ENCODE results near the gene PTDSS2.
"Not testable (repeated sequence)": the region's sequence is repeated elsewhere in the genome, so short reads cannot be mapped to it uniquely, and the experiment has no call there.

The PTDSS2 gene

GRCh38 chr11:431921-432320 lies 18.2 kb upstream of the PTDSS2 start:
- DNase-seq (ENCODE audit: low read depth) = no peak

DNA sequence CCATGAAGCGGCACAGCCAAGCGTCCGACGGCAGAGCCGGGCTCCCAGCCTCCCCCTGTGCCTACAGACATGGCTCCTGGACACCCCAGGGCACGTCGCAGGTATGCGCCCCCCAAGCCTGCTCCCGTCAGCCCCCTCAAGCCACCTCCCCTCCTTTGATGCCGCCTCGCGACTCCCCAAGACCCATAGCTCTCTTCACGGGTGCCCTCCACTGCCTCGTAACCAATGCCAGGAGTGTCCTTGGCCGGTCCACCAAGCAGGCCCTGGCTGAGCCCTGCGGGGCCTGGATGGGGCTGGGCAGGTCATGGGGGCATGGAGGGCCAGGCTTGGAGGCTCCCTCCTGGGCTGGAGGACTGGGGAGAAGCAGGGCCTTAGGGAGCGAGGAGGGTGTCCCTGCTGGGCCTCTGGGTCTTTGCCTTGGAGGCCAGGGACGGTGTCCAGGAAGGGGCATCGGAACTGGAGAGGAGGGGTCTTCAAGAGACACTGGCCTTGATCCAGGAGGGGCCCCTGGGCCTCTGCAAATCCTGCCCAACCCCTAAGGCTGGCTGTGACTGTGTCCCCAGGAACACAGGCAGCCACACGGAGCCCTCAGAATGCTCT lies 17.5 kb upstream of the PTDSS2 start:
- DNase-seq (ENCODE audit: low read depth) = no peak

- DNase-seq (ENCODE audit: low read depth) = no peak
Measured at GRCh38 chr11:433111-433510, 17.0 kb upstream of the PTDSS2 start.

DNA sequence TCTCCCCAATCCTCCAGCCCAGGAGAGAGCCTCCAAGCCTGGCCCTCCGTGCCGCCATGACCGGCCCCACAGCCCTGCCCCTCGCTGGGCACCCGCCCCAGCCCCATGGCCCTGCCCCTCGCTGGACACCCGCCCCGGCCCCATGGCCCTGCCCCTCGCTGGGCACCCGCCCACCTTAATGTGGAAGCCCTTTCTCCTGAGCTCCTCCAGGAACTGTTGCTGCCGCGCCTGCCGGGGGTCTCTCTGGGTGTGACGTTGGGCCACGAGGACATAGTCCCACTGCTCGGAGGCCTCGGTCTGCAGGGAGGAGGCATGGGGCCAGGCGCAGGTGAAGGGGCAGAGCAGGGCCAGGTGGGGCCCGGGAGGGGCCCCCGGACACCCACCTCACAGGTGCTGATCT lies 16.4 kb upstream of the PTDSS2 start:
- no peak for DNase-seq (ENCODE audit: low read depth)

DNA sequence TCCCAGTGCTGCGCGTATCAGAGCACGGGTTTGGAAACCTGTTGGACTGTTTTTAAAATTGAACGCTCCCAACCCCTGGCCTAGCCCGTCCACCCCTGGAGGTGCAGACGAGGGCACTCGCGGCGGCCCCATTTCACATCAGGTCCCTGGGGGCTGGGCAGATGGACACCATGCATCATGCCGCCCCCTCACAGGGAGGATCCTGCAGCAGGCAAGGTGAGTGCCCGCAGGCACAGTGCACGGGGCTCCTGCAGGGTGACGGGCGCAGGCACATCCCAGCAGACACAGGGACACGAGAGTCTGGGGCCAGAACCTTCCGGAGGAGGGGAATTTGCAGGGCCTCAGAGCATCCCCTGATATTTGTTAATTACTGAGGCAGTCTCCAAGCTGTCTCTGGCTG lies 15.6 kb upstream of the PTDSS2 start:
- DNase-seq (ENCODE audit: low read depth) = no peak

GRCh38 chr11:434999-435740 lies 14.9 kb upstream of the PTDSS2 start:
- DNase-seq (ENCODE audit: low read depth) = not testable (repeated sequence)

DNA sequence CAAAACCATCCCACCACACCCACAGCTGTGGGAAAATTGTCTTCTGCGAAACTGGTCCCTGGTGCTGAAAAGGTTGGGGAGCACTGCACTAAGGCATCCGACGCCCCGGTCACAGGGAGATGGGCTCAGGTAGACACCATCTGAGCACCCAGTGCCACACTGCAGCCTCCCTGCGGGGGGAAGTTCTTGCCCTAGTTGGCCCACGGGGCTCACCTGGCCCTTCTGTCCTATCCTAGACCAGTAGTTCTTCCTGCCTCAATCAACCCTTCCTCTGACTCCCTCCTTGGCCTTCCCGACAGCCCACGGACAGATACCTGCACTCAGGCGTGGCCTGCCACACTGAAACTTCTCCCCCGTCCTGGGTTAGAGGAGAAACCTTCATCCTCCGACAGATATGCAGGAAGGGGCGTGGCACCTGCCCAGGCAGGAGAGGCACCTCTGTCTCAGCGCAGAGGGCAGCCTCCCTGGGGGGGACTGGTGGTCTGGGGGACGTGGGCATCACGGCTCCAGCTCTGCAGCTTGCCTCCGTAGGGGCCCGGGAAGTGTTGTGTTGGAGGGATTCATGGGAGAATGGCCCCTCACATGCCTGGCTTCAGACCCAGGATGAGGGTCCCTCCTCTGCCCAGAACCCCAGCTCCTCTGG lies 12.7 kb upstream of the PTDSS2 start:
- no peak for DNase-seq (ENCODE audit: low read depth)

- no peak for DNase-seq (ENCODE audit: low read depth)
Measured at GRCh38 chr11:438101-438844, 11.8 kb upstream of the PTDSS2 start.

- no peak for DNase-seq (ENCODE audit: low read depth)
Measured at GRCh38 chr11:439315-440064, 10.6 kb upstream of the PTDSS2 start.

DNA sequence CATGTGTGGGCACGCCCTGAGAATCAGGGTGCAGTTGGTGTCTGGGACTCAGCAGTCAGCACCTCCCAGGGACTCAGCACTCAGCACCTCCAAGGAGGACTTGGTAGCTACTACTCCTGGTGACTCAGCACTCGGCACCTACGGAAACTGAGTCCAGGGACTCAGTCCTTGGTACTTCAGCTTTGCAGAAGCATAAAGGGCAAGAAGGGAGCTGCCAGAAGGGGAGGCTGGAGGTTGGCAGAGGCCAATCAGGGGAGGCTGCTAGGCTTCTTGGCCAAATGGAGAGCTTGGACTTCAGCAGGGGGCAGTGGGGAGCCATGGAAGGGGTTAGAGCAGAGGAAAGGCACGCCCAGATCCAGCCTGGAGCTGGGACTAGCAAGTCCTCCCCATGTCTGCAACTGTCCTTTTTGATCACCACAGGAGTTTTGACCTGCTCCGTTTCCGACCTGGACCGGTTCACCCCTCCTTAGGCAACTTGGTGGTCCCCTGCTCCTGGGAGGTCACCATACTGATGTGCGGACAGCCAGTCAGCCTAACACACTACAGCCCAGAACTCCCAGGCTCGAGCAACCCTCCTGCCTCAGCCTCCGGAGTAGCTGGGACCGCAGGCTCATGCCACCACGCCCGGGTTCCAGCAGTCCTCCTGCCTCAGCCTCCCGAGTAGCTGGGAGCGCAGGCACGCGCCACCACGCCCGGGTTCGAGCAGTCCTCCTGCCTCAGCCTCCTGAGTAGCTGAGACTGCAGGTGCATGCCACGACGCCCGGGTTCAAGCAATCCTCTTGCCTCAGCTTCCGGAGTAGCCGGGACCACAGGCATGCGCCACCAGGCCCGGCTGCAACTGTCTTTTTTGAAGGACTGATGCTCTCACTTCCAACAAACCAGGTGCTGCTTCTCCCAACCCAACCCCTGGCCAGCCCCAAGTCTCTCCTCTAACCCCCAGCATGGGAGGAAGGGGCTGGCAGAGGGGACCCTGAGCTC lies 9.7 kb upstream of the PTDSS2 start:
- no peak for DNase-seq (ENCODE audit: low read depth)

DNA sequence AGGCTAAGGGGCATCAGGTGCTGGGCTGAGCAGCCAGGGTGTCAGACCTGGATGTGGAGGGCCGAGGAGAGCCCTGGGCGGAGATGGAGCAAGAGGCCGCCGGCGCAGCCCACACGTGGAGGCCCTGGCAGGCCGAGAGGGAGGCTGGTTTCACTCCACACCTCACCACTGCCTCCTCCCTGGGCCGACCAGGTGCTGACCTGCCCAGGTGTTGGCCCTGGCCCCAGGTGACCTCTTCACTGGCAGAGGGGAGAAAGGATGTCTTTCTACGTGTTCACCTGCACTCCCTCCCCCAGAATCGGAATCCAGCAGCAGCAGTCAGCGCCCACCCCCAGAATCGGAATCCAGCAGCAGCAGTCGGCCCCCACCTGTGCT lies 9.0 kb upstream of the PTDSS2 start:
- no peak for DNase-seq (ENCODE audit: low read depth)

DNA sequence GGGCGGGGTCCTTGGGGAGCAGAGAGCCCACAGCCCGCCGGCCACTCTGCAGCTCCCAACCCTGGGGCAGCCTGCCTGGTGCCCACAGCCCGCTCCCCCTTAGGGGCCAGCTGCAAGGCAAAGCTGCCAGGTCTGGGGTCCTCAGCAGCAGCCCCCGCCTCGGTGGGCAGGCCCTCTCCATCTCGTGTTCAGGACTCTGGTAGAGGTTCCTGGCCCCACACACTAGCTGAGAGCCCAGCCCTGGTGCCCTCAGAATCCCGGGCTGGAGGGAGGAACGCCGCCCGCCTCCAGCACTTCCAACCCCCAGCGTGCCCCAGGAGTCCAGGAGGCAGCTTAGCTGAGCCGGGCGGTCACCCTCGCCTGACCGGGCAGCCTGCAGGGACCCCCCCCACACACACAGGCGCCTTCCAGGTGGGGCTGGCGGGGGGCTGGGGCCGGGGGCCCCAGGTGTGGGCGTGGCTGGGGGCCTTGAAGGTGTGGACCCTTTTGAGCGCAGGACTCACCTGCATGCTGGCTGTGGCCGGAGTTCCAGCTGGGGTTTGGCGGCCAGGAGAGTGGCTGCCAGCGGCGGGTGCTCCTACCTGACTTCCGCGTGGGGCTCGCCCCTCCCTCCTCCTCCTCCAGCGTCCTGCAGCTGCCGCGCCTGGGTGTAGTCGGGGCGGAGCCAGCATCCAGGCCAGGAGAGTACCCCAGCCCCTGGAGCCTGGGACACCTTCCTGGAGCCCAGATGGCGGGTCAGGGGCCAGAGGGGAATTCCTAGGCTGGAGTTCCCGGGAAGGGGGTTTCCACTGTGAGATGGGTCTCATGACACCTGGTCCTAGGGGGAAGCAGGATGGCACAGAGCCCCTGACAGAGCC lies 8.4 kb upstream of the PTDSS2 start, which contains the start of gene ANO9:
Gene ANO9, minus strand, starts transcription at position 594 of the 857 bp plus-strand sequence. Its CDS starts 85 bp downstream, at position 509.
- no peak for DNase-seq (ENCODE audit: low read depth)

- no peak for DNase-seq (ENCODE audit: low read depth)
Measured at GRCh38 chr11:442611-443081, 7.4 kb upstream of the PTDSS2 start.

- DNase-seq (ENCODE audit: low read depth) = no peak
Measured at GRCh38 chr11:443542-444199, 6.4 kb upstream of the PTDSS2 start.

- DNase-seq (ENCODE audit: low read depth) = no peak
Measured at GRCh38 chr11:444396-445144, 5.5 kb upstream of the PTDSS2 start.

GRCh38 chr11:445765-446588 lies 4.1 kb upstream of the PTDSS2 start:
- no peak for DNase-seq (ENCODE audit: low read depth)

GRCh38 chr11:446891-447290 lies 3.2 kb upstream of the PTDSS2 start:
- no peak for DNase-seq (ENCODE audit: low read depth)
